H7 (cell line): ENCODE measurements around the gene MZT2A. TPM values are rescaled to one million over a fixed set of nuclear protein-coding genes. Genes with fewer than 3 reads are reported as not detected.
"Not testable (repeated sequence)": the region's sequence is repeated elsewhere in the genome, so short reads cannot be mapped to it uniquely, and the experiment has no call there.

ENCODE experiments used
- DNase-seq: peaks from one replicate; pipeline ENCODE4 v3.0.0; 2012
- H3K27me3 ChIP-seq: 2 replicates; pipeline ENCODE4 v1.6.0; 2011; ENCODE audit warnings: mild to moderate bottlenecking, low read length; ENCODE audit not compliant: control insufficient read depth, insufficient read depth
- H3K36me3 ChIP-seq: replicated peaks from 2 replicates; pipeline ENCODE4 v1.5.1; 2011; ENCODE audit warnings: low read length; ENCODE audit not compliant: control insufficient read depth, insufficient read depth
- H3K4me3 ChIP-seq: 2 replicates; pipeline ENCODE4 v1.5.1; 2011; ENCODE audit warnings: low read depth, mild to moderate bottlenecking, control low read depth, low read length, moderate library complexity; ENCODE audit not compliant: insufficient read depth
- total RNA-seq: library from RNA; depleted of rRNA; stranded (reverse); fragments of >200 nt; shearing (Covaris generic); gene quantifications from 2 replicates; pipeline ENCODE4 v1.2.3, GENCODE V29; 2014

The MZT2A gene
- total RNA-seq, 1 experiment from 2014 or later = 156 TPM

GRCh38 chr2:131528981-131529863 lies 37.0 kb upstream of the MZT2A start:
- H3K36me3 ChIP-seq, H3K27me3 ChIP-seq, H3K4me3 ChIP-seq: not testable (repeated sequence)
- DNase-seq = peak; percentile 43

- H3K27me3 ChIP-seq, H3K36me3 ChIP-seq, DNase-seq: not testable (repeated sequence)
- peak within 1 kb of the TSS; percentile 35 for H3K4me3 ChIP-seq
These were observed 35.2 kb upstream of the MZT2A start, which contains the start of gene CCDC74A for GRCh38 chr2:131527131-131528001. Gene CCDC74A, plus strand, starts transcription at chr2:131527888. Its CDS starts 83 bp downstream, at chr2:131527971.

DNA sequence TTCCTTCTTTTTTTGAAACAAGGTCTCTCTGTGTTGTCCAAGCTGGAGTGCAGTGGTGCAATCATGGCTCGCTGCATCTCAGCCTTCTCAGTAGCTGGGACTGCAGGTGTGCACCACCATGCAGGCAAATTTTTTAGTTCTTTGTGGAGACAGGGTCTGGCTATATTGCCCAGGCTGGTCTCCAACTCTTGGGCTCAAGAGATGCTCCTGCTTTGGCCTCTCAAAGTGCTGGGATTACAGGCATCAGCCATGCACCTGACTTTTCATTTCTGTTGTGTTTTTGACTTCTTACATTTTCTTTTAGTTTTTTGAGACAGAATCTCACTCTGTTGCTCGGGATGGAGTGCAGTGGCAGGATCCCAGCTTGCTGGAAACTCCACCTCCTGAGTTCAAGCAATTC lies 33.1 kb upstream of the MZT2A start:
- not testable (repeated sequence) for H3K36me3 ChIP-seq, H3K4me3 ChIP-seq, DNase-seq, H3K27me3 ChIP-seq

GRCh38 chr2:131521961-131522781 lies 30.0 kb upstream of the MZT2A start:
- Histone ChIP-seq H3K36me3 (peaks cover 6% of the 10 kb centered on the region), H3K27me3 (no peaks in the 10 kb centered on the region), H3K4me3 (no peak overlapping the region)
- DNase-seq = peak; percentile 50

- not testable (repeated sequence) for H3K4me3 ChIP-seq, DNase-seq, H3K36me3 ChIP-seq, H3K27me3 ChIP-seq
These were observed 29.3 kb upstream of the MZT2A start for GRCh38 chr2:131521524-131521923.

DNA sequence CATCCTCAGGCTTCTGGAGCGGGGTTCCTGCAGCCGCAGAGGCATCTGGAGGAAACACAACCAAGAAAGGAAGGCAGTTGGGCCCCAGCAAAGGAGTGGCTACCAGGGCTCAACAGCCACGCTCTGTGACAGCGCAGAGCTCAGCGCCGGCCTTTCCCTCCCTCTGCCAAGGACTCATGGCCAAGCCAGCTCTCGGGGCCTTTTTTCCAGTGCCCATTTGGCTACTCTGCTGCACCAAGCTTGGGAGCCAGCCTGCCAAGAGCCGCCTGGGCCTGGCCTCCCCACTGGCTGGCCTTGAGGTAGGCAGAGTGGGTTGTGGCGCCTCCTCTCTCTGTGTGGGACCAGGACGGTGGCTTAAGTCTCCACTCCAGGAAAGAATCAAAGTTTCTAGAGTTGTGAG lies 28.3 kb upstream of the MZT2A start:
- no peak for DNase-seq
- Histone ChIP-seq H3K36me3 (peaks cover 6% of the 10 kb centered on the region), H3K4me3 (no peak overlapping the region), H3K27me3 (no peaks in the 10 kb centered on the region)

- H3K27me3 ChIP-seq, DNase-seq: not testable (repeated sequence)
These were observed 27.8 kb upstream of the MZT2A start for GRCh38 chr2:131519871-131520470.

DNA sequence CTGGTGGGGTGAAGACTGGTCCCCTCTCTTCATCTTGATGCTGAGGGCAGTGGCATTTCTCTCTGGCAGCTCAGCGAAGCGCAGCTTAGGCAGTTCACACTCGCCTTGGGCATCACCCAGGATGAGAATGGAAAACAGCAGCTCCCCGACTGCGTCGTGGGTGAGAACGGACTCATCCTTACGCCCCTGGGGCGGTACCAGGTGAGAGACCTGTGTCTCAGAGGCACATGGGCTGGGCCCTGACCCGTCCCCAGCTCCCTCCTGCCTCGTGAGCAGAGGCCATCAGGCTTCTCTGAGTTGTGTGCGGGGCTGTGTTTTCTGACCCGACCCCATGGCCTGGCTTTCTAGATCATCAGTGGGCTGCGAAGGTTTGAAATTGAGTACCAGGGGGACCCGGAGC lies 27.3 kb upstream of the MZT2A start:
- no peaks in the 10 kb centered on the region for H3K27me3 ChIP-seq
- DNase-seq = no peak
- H3K36me3 ChIP-seq = peaks cover 6% of the 10 kb centered on the region
- H3K4me3 ChIP-seq = no peak overlapping the region

More at GRCh38 chr2:131519871-131520470, 27.8 kb upstream of the MZT2A start:
- not testable (repeated sequence) for H3K4me3 ChIP-seq, H3K36me3 ChIP-seq

DNA sequence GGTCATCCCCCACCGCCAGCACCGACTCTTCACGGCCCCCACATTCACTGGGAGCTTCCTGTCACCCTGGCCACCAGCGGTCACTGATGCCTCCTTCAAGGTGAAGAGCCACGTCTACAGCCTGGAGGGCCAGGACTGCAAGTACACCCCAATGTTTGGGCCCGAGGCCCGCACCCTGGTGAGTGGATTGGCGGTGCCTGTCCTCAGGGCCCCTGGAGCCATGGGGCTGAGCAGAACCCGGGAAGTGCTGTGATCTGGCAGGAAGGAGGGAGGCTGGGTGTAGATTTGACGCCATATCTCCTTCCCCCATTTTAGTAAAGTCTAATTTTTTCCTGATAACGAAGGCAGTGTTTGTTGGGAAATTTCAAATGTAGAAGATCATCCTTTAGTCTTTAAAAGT lies 26.3 kb upstream of the MZT2A start:
- not testable (repeated sequence) for H3K27me3 ChIP-seq, H3K36me3 ChIP-seq, H3K4me3 ChIP-seq, DNase-seq

DNA sequence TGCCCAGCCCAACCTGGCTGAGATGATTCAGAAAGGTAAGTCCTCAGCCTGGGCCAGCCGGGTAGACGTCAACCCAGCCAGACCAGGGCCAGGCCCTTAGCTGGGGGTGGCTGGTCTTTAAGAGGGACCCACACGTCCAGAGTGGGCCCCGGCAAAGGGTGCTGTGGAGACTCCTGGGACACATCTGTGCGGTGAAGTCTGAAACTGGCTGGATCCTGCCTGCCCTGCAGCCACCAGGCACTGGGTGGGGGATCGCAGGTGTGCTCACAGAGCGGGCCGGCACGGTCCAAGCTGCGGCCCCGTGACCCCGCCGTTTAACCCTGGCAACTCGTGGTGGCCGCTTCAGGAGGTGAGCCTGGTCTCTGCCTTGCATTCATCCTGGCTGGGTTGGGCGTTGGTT lies 25.7 kb upstream of the MZT2A start:
- not testable (repeated sequence) for DNase-seq, H3K36me3 ChIP-seq, H3K4me3 ChIP-seq, H3K27me3 ChIP-seq

- Histone ChIP-seq H3K27me3 (no peaks in the 10 kb centered on the region), H3K4me3 (no peak overlapping the region), H3K36me3 (peaks cover 11% of the 10 kb centered on the region)
- no peak for DNase-seq
These were observed 25.1 kb upstream of the MZT2A start for GRCh38 chr2:131517106-131517831.

DNA sequence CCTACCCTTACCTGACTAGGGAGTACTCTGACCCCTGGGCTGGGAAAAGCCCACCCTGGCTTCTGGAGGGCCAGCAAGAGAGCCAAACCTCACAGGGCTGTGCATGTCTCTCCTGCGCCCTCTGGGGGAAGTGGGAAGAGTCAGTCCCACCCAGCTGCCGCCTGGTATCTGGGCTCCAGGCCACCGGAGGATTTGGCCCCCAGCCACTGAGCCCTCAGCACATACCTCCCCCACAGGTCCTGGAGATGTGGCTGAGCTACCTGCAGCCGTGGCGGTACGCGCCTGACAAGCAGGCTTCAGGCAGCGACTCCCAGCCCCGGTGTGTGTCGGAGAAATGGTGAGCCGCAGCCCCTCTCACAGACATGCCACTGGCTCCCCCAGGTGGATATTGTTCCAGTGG lies 24.4 kb upstream of the MZT2A start:
- not testable (repeated sequence) for H3K27me3 ChIP-seq, H3K4me3 ChIP-seq
- H3K36me3 ChIP-seq = peaks cover 11% of the 10 kb centered on the region
- peak; percentile 72 for DNase-seq

DNA sequence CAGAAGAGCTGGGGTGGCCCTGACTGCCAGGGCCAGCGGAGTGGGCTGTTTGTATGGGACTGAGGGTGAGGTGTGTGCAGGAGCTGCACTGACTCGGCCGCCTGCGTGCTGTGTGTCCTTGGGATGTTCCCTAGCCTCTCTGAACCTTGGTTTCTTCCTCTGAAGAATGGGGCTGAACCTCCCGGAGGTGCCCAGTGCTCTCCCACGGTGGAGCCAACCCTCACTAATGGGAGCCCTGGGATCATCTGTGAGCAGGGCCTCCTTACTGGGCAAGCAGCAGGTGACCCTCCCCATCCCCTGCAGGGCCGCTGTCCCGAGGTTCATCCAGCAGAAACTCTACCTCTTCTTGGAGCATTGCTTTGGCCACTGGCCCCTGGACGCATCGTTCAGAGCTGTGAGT lies 23.8 kb upstream of the MZT2A start:
- no peak overlapping the region for H3K4me3 ChIP-seq
- no peak for DNase-seq
- no peaks in the 10 kb centered on the region for H3K27me3 ChIP-seq
- H3K36me3 ChIP-seq = peaks cover 11% of the 10 kb centered on the region
